Activated T-helper 2 cell treated with anti-CD3 and anti-CD28 coated beads, Interferon-gamma antibody, Interleukin-2, Interleukin-4, amounts not matched to agents 10 μg/mL and 5 μg/mL and 100 μg/mL, durations not matched to agents 14 hours and 24 hours and 36 hours (primary cell): ENCODE data around the gene PHF24. TPM values are rescaled to one million over a fixed set of nuclear protein-coding genes. Genes with fewer than 3 reads are reported as not detected.

ENCODE experiments used
- DNase-seq: peaks from one replicate; pipeline ENCODE4 v3.0.0; 2021; ENCODE audit warnings: low spot score
- H3K27ac Mint-ChIP-seq: one replicate; pipeline ENCODE4 v1.8.0; 2021; ENCODE audit warnings: mixed read lengths
- H3K27me3 Mint-ChIP-seq: one replicate; pipeline ENCODE4 v1.8.0; 2021; ENCODE audit warnings: low read depth, mixed read lengths
- H3K36me3 Mint-ChIP-seq: one replicate; pipeline ENCODE4 v1.8.0; 2021; ENCODE audit warnings: low read depth, mixed read lengths
- H3K4me1 Mint-ChIP-seq: one replicate; pipeline ENCODE4 v1.8.0; 2021; ENCODE audit warnings: low read depth, mixed read lengths
- H3K4me3 Mint-ChIP-seq: one replicate; pipeline ENCODE4 v1.8.0; 2021; ENCODE audit warnings: low read depth, mild to moderate bottlenecking, moderate library complexity, mixed read lengths
- H3K9me3 Mint-ChIP-seq: one replicate; pipeline ENCODE4 v1.8.0; 2021; ENCODE audit warnings: mixed read lengths
- intact Hi-C: fragments of 100-400 bp; cut with micrococcal nuclease; formaldehyde crosslinking; loops from one replicate; pipeline ENCODE4 v1.15.1; 2023
- total RNA-seq: library from RNA; stranded (reverse); gene quantifications from 2 replicates; pipeline ENCODE4 v1.2.3, GENCODE V29; 2022

PHF24 gene
- total RNA-seq, 1 donor from 2014 or later = not detected

- peaks cover 24% of the 10 kb centered on the region for H3K4me1 Mint-ChIP-seq
- no peaks in the 10 kb centered on the region for H3K9me3 Mint-ChIP-seq
- no peak for DNase-seq
- H3K36me3 Mint-ChIP-seq = no peaks in the 10 kb centered on the region
- H3K27me3 Mint-ChIP-seq = peaks cover 56% of the 10 kb centered on the region
- no peak overlapping the region for H3K27ac Mint-ChIP-seq
- H3K4me3 Mint-ChIP-seq = no peak overlapping the region
- intact Hi-C loops = no loop called here
Observed at GRCh38 chr9:34962546-34962945, 4.5 kb downstream of the PHF24 start.

- Mint-ChIP-seq H3K9me3 (no peaks in the 10 kb centered on the region), H3K4me3 (no peak overlapping the region), H3K4me1 (peaks cover 24% of the 10 kb centered on the region), H3K27me3 (peaks cover 61% of the 10 kb centered on the region), H3K36me3 (no peaks in the 10 kb centered on the region), H3K27ac (no peak overlapping the region)
- no peak for DNase-seq
- intact Hi-C loops = no loop called here
Observed at GRCh38 chr9:34963552-34963951, 5.5 kb downstream of the PHF24 start.

- H3K27ac Mint-ChIP-seq = no peak overlapping the region
- intact Hi-C loops = no loop called here
- no peaks in the 10 kb centered on the region for H3K9me3 Mint-ChIP-seq
- no peak for DNase-seq
- H3K4me3 Mint-ChIP-seq = no peak overlapping the region
- peaks cover 24% of the 10 kb centered on the region for H3K4me1 Mint-ChIP-seq
- H3K36me3 Mint-ChIP-seq = no peaks in the 10 kb centered on the region
- peaks cover 52% of the 10 kb centered on the region for H3K27me3 Mint-ChIP-seq
Observed at GRCh38 chr9:34964458-34964857, 6.4 kb downstream of the PHF24 start.

GRCh38 chr9:34971146-34971811 lies 13.2 kb downstream of the PHF24 start:
- no peak for DNase-seq
- no peaks in the 10 kb centered on the region for H3K9me3 Mint-ChIP-seq
- no peaks in the 10 kb centered on the region for H3K36me3 Mint-ChIP-seq
- no peak overlapping the region for H3K4me3 Mint-ChIP-seq
- no peak overlapping the region for H3K27ac Mint-ChIP-seq
- H3K4me1 Mint-ChIP-seq = peaks cover 6% of the 10 kb centered on the region
- intact Hi-C loops = no loop called here
- H3K27me3 Mint-ChIP-seq = peaks cover 26% of the 10 kb centered on the region

- intact Hi-C loops = no loop called here
- peaks cover 8% of the 10 kb centered on the region for H3K27me3 Mint-ChIP-seq
- no peaks in the 10 kb centered on the region for H3K9me3 Mint-ChIP-seq
- H3K27ac Mint-ChIP-seq = no peak overlapping the region
- no peak overlapping the region for H3K4me3 Mint-ChIP-seq
- no peaks in the 10 kb centered on the region for H3K36me3 Mint-ChIP-seq
- DNase-seq = no peak
- peaks cover 6% of the 10 kb centered on the region for H3K4me1 Mint-ChIP-seq
Observed at GRCh38 chr9:34974664-34975063, 16.6 kb downstream of the PHF24 start.

GRCh38 chr9:34976441-34976840 lies 18.4 kb downstream of the PHF24 start:
- no peaks in the 10 kb centered on the region for H3K9me3 Mint-ChIP-seq
- intact Hi-C loops = no loop called here
- no peak overlapping the region for H3K4me3 Mint-ChIP-seq
- no peak overlapping the region for H3K27ac Mint-ChIP-seq
- peaks cover 7% of the 10 kb centered on the region for H3K27me3 Mint-ChIP-seq
- H3K4me1 Mint-ChIP-seq = peaks cover 6% of the 10 kb centered on the region
- no peak for DNase-seq
- no peaks in the 10 kb centered on the region for H3K36me3 Mint-ChIP-seq

- intact Hi-C loops = no loop called here
- H3K27ac Mint-ChIP-seq = no peak overlapping the region
- peaks cover 7% of the 10 kb centered on the region for H3K27me3 Mint-ChIP-seq
- DNase-seq = no peak
- H3K4me1 Mint-ChIP-seq = peaks cover 6% of the 10 kb centered on the region
- no peak overlapping the region for H3K4me3 Mint-ChIP-seq
- H3K36me3 Mint-ChIP-seq = no peaks in the 10 kb centered on the region
- H3K9me3 Mint-ChIP-seq = no peaks in the 10 kb centered on the region
Observed at GRCh38 chr9:34976992-34977391, 18.9 kb downstream of the PHF24 start.

GRCh38 chr9:34980181-34980761 lies 22.2 kb downstream of the PHF24 start:
- intact Hi-C loops = no loop called here
- Mint-ChIP-seq H3K27ac (no peak overlapping the region), H3K36me3 (no peaks in the 10 kb centered on the region)

GRCh38 chr9:34982361-34982760 lies 24.3 kb downstream of the PHF24 start:
- intact Hi-C loops = no loop called here

More at GRCh38 chr9:34980181-34980761, 22.2 kb downstream of the PHF24 start:
- H3K4me1 Mint-ChIP-seq = peaks cover 24% of the 10 kb centered on the region
- DNase-seq = no peak
- H3K4me3 Mint-ChIP-seq = no peak overlapping the region
- no peaks in the 10 kb centered on the region for H3K9me3 Mint-ChIP-seq
- H3K27me3 Mint-ChIP-seq = no peaks in the 10 kb centered on the region

GRCh38 chr9:34983209-34983608 lies 25.1 kb downstream of the PHF24 start:
- intact Hi-C loops = no loop called here
- no peak overlapping the region for H3K4me3 Mint-ChIP-seq

More at GRCh38 chr9:34982361-34982760, 24.3 kb downstream of the PHF24 start:
- peaks cover 41% of the 10 kb centered on the region for H3K4me1 Mint-ChIP-seq
- no peak for DNase-seq
- no peak overlapping the region for H3K27ac Mint-ChIP-seq
- no peaks in the 10 kb centered on the region for H3K27me3 Mint-ChIP-seq
- no peaks in the 10 kb centered on the region for H3K36me3 Mint-ChIP-seq
- no peak overlapping the region for H3K4me3 Mint-ChIP-seq
- no peaks in the 10 kb centered on the region for H3K9me3 Mint-ChIP-seq

GRCh38 chr9:34984049-34984448 lies 26.0 kb downstream of the PHF24 start:
- Mint-ChIP-seq H3K4me3 (no peak overlapping the region), H3K27ac (no peak overlapping the region), H3K27me3 (no peaks in the 10 kb centered on the region), H3K36me3 (no peaks in the 10 kb centered on the region), H3K9me3 (no peaks in the 10 kb centered on the region), H3K4me1 (peaks cover 51% of the 10 kb centered on the region)
- DNase-seq = no peak
- intact Hi-C loops = loop anchor here (2.0 kb wide), 1 partner anchor 23 kb away; no protein-coding TSS in a partner anchor

More at GRCh38 chr9:34983209-34983608, 25.1 kb downstream of the PHF24 start:
- Mint-ChIP-seq H3K36me3 (no peaks in the 10 kb centered on the region), H3K27me3 (no peaks in the 10 kb centered on the region), H3K9me3 (no peaks in the 10 kb centered on the region), H3K27ac (no peak overlapping the region), H3K4me1 (peaks cover 48% of the 10 kb centered on the region)
- no peak for DNase-seq

GRCh38 chr9:34985311-34985899 lies 27.3 kb downstream of the PHF24 start:
- Mint-ChIP-seq H3K4me3 (no peak overlapping the region), H3K9me3 (no peaks in the 10 kb centered on the region), H3K4me1 (peaks cover 53% of the 10 kb centered on the region), H3K27me3 (no peaks in the 10 kb centered on the region), H3K27ac (no peak overlapping the region), H3K36me3 (no peaks in the 10 kb centered on the region)
- intact Hi-C loops = loop anchor here (1.0 to 5.0 kb wide), 4 partner anchors 25 to 528 kb away; partner anchors contain the start of genes DNAI1 and FAM219A
- DNase-seq = peak; percentile 49

- no peaks in the 10 kb centered on the region for H3K36me3 Mint-ChIP-seq
- DNase-seq = no peak
- peaks cover 59% of the 10 kb centered on the region for H3K4me1 Mint-ChIP-seq
- intact Hi-C loops = loop anchor here (2.0 to 5.0 kb wide), 3 partner anchors 86 to 529 kb away; partner anchors contain the start of genes DNAI1, FAM219A and VCP
- no peaks in the 10 kb centered on the region for H3K27me3 Mint-ChIP-seq
- no peaks in the 10 kb centered on the region for H3K9me3 Mint-ChIP-seq
- H3K27ac Mint-ChIP-seq = peak overlapping the region; percentile 53
- no peak overlapping the region for H3K4me3 Mint-ChIP-seq
Observed at GRCh38 chr9:34986540-34987047, 28.5 kb downstream of the PHF24 start.
